ENCODE results near the gene ATP2A2.

DNA sequence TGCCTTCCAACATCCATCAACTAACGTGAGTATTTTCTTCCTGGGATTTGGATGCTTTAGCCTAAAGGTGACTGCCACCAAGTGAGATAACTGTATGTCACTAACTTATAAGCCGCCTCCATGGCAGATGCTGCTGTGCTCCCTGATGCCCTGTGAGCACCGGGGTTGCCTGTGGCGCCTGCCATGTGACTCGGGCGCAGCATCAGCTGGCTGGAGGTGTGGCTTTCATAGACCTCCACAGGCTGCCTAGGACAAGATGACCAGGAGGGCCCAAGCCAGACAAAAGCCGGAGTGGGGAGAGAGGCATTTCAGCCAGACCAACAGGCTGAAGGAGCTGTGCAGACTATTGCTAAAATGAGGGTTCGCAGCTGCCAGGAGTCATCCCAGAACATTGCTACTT lies 66.7 kb downstream of the ATP2A2 start:
- TF ChIP-seq SP1 (IDR thresholded peaks at IDR 0.05; ENCODE audit: low read depth, low read length) (no peak), CTCF (IDR thresholded peaks at IDR 0.05; ENCODE audit: control extremely low read depth in 1 of 3, insufficient read depth in 1 of 3, low read depth in 1 of 3, low read length in 3 of 3) (no peak), EGR1 (IDR thresholded peaks at IDR 0.05; ENCODE audit: borderline replicate concordance, low read depth, low read length) (no peak)
